ENCODE results near the gene TSHZ2. TPM values are rescaled to one million over a fixed set of nuclear protein-coding genes. Genes with fewer than 3 reads are reported as not detected.

TSHZ2 gene
- total RNA-seq, 1 donor from 2014 or later: 9.9 TPM

DNA sequence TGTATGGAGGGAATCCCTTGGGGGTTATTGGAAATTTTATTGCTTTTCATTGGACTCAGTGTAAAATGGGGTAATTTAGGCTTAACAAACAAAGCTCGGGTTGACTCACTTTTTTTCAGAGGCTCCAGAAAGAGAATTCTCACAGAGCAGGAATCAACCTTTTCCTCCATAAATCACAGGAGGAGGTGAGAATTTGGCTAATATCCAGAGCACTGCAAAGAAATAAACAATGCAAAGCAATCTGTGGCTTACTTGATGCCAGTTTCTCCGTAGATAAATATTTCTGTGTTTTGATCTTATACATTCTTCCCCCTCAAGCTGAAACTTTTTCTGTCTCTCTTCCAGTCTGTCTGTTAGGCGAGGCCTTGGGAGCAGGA, 176.6 kb downstream of the TSHZ2 start:
- no peak overlapping the region for H3K9ac ChIP-seq (ENCODE audit: low read depth in 1 of 3, low read length in 3 of 3)
- no peaks in the 10 kb centered on the region for H3K36me3 ChIP-seq (ENCODE audit: control insufficient read depth in 3 of 3, insufficient read depth in 3 of 3, low read length in 3 of 3)
- no peak overlapping the region for H3K27ac ChIP-seq (ENCODE audit: low read depth, low read length)
- peaks cover 0 to 11% (median 0%) of the 10 kb centered on the region in 3 donors for H3K4me1 ChIP-seq (ENCODE audit: control insufficient read depth in 3 of 3, insufficient read depth in 3 of 3, low read length in 3 of 3)
- no peaks in the 10 kb centered on the region for H3K9me3 ChIP-seq (ENCODE audit: control insufficient read depth in 3 of 3, low read length in 3 of 3)
- no peak overlapping the region for H3K4me3 ChIP-seq (ENCODE audit: low read length in 3 of 3)
- no peaks in the 10 kb centered on the region for H3K27me3 ChIP-seq (ENCODE audit: control insufficient read depth in 3 of 3, insufficient read depth in 3 of 3, low read length in 3 of 3)

DNA sequence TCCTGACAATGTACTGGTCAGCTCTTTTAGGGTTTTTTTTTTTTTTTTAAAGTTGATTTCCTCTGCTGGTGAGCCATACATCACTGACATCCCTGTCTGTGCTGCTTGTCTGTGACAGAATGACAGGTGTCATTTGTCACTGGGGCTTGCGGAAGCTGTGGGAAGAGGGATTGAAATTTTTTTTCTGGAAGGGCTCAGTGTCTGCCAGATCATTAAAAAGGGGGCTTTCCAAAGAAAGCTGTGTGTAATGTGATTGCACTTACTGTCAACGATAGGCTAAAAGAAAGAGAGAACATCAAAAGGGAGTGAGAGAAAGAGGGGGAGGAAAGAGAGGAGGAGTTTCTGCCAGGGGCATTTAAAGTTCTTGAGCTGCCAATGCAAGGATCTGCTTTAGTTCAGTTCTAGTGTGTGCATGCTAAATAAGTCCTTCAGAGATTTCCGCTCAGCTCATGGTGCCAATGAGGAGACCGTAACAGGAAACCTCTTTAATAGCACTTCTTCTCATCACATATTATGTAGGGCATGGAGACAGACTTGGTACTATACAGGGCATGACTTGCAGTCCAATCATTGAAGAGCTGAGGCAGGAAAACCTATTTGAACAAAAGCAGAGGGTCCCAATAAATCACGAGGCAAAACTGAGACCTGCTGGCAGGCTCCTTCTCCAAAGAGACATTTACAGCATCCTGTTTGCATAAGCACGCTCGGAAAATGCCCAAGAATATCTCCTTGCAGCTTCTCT, 177.2 kb downstream of the TSHZ2 start:
- H3K36me3 ChIP-seq (ENCODE audit: control insufficient read depth in 3 of 3, insufficient read depth in 3 of 3, low read length in 3 of 3): no peaks in the 10 kb centered on the region
- no peaks in the 10 kb centered on the region for H3K27me3 ChIP-seq (ENCODE audit: control insufficient read depth in 3 of 3, insufficient read depth in 3 of 3, low read length in 3 of 3)
- no peak overlapping the region for H3K9ac ChIP-seq (ENCODE audit: low read depth in 1 of 3, low read length in 3 of 3)
- peak overlapping the region in 1 of 3 donors; percentile 19 for H3K4me3 ChIP-seq (ENCODE audit: low read length in 3 of 3)
- H3K4me1 ChIP-seq (ENCODE audit: control insufficient read depth in 3 of 3, insufficient read depth in 3 of 3, low read length in 3 of 3): peaks cover 0 to 11% (median 0%) of the 10 kb centered on the region in 3 donors
- H3K27ac ChIP-seq (ENCODE audit: low read depth, low read length): no peak overlapping the region
- H3K9me3 ChIP-seq (ENCODE audit: control insufficient read depth in 3 of 3, low read length in 3 of 3): no peaks in the 10 kb centered on the region

DNA sequence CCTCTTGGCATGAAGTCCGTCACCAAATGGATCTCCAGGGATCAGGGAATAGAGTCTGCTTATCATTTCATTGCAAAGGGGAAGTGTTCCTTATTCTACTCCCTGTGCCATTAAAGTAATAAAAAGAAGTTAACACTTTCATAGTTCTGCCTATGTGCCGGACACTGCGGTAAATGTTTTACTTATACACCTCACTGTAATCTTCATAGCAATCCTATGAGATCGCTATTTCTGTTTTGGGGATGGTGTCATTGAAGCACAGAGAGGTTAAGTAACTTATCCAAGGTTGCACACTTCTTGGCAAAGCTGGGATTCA, 177.7 kb downstream of the TSHZ2 start:
- no peaks in the 10 kb centered on the region for H3K27me3 ChIP-seq (ENCODE audit: control insufficient read depth in 3 of 3, insufficient read depth in 3 of 3, low read length in 3 of 3)
- no peaks in the 10 kb centered on the region for H3K36me3 ChIP-seq (ENCODE audit: control insufficient read depth in 3 of 3, insufficient read depth in 3 of 3, low read length in 3 of 3)
- no peak overlapping the region for H3K4me3 ChIP-seq (ENCODE audit: low read length in 3 of 3)
- H3K9ac ChIP-seq (ENCODE audit: low read depth in 1 of 3, low read length in 3 of 3): no peak overlapping the region
- H3K9me3 ChIP-seq (ENCODE audit: control insufficient read depth in 3 of 3, low read length in 3 of 3): no peaks in the 10 kb centered on the region
- no peak overlapping the region for H3K27ac ChIP-seq (ENCODE audit: low read depth, low read length)
- peaks cover 0 to 11% (median 0%) of the 10 kb centered on the region in 3 donors for H3K4me1 ChIP-seq (ENCODE audit: control insufficient read depth in 3 of 3, insufficient read depth in 3 of 3, low read length in 3 of 3)

DNA sequence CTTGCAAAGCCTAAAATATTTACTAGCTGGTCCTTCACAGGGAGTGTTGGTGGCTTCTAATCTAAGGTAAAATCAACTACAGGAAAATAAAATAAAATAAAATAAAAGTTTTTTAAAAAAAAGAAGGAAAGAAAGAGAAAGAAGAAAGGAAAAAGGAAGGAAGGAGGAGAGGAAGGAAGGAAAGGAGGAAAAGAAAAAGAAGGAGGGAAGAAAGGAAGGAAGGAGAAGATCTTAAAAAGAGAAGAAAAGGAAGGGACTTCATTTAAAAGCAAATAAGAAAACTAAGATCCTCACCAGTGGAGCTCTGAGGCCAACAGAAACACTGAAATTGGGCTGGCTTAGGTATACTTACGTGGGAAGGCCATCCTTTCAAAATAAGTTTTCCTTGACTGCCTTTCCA, 178.4 kb downstream of the TSHZ2 start:
- H3K36me3 ChIP-seq (ENCODE audit: control insufficient read depth in 3 of 3, insufficient read depth in 3 of 3, low read length in 3 of 3): no peaks in the 10 kb centered on the region
- no peaks in the 10 kb centered on the region for H3K9me3 ChIP-seq (ENCODE audit: control insufficient read depth in 3 of 3, low read length in 3 of 3)
- H3K27me3 ChIP-seq (ENCODE audit: control insufficient read depth in 3 of 3, insufficient read depth in 3 of 3, low read length in 3 of 3): no peaks in the 10 kb centered on the region
- no peak overlapping the region for H3K9ac ChIP-seq (ENCODE audit: low read depth in 1 of 3, low read length in 3 of 3)
- peaks cover 0 to 11% (median 0%) of the 10 kb centered on the region in 3 donors for H3K4me1 ChIP-seq (ENCODE audit: control insufficient read depth in 3 of 3, insufficient read depth in 3 of 3, low read length in 3 of 3)
- no peak overlapping the region for H3K27ac ChIP-seq (ENCODE audit: low read depth, low read length)
- no peak overlapping the region for H3K4me3 ChIP-seq (ENCODE audit: low read length in 3 of 3)

DNA sequence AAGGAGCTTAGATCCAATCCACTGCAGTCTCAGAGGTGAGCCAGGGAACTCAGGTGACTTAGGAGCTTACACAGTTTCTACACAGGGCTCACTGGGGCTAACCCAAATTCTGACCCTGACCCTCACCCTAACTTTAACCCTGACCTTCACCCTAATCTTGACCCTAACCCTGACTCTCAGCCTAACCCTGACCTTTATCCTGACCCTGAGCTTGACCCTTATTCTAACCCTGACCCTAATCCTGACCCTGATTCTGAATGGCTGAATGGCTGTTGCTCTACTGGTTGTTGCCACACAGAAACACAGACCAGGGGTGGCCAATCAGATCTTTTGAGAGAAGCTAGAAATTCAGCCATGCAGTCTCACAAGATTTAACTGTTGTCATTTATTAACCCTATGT, 180.1 kb downstream of the TSHZ2 start:
- H3K9me3 ChIP-seq (ENCODE audit: control insufficient read depth in 3 of 3, low read length in 3 of 3): no peaks in the 10 kb centered on the region
- H3K9ac ChIP-seq (ENCODE audit: low read depth in 1 of 3, low read length in 3 of 3): no peak overlapping the region
- H3K36me3 ChIP-seq (ENCODE audit: control insufficient read depth in 3 of 3, insufficient read depth in 3 of 3, low read length in 3 of 3): no peaks in the 10 kb centered on the region
- H3K4me3 ChIP-seq (ENCODE audit: low read length in 3 of 3): no peak overlapping the region
- no peaks in the 10 kb centered on the region for H3K27me3 ChIP-seq (ENCODE audit: control insufficient read depth in 3 of 3, insufficient read depth in 3 of 3, low read length in 3 of 3)
- H3K4me1 ChIP-seq (ENCODE audit: control insufficient read depth in 3 of 3, insufficient read depth in 3 of 3, low read length in 3 of 3): peaks cover 0 to 11% (median 0%) of the 10 kb centered on the region in 3 donors
- no peak overlapping the region for H3K27ac ChIP-seq (ENCODE audit: low read depth, low read length)

DNA sequence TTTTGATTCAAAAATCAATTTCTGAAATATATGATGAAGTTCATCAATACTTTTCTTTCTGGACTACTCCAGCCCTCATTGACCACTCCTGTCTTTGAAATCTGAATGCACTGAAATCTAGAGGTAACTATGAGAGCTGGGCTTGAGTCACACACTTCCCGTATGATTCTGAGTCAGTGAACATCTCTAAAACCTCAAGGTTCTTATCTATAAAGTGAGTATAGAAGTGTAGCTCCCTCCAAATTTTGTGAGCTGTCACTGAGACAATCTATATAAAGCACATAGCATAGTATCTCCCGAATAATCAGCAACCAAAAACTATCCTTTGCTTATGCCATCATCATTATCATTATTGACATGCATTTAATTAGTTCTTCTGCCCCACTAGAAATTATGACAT, 182.4 kb downstream of the TSHZ2 start:
- H3K27ac ChIP-seq (ENCODE audit: low read depth, low read length): no peak overlapping the region
- H3K27me3 ChIP-seq (ENCODE audit: control insufficient read depth in 3 of 3, insufficient read depth in 3 of 3, low read length in 3 of 3): no peaks in the 10 kb centered on the region
- H3K9ac ChIP-seq (ENCODE audit: low read depth in 1 of 3, low read length in 3 of 3): no peak overlapping the region
- H3K4me3 ChIP-seq (ENCODE audit: low read length in 3 of 3): no peak overlapping the region
- peaks cover 0 to under 1% (median 0%) of the 10 kb centered on the region in 3 donors for H3K4me1 ChIP-seq (ENCODE audit: control insufficient read depth in 3 of 3, insufficient read depth in 3 of 3, low read length in 3 of 3)
- H3K36me3 ChIP-seq (ENCODE audit: control insufficient read depth in 3 of 3, insufficient read depth in 3 of 3, low read length in 3 of 3): no peaks in the 10 kb centered on the region
- no peaks in the 10 kb centered on the region for H3K9me3 ChIP-seq (ENCODE audit: control insufficient read depth in 3 of 3, low read length in 3 of 3)

DNA sequence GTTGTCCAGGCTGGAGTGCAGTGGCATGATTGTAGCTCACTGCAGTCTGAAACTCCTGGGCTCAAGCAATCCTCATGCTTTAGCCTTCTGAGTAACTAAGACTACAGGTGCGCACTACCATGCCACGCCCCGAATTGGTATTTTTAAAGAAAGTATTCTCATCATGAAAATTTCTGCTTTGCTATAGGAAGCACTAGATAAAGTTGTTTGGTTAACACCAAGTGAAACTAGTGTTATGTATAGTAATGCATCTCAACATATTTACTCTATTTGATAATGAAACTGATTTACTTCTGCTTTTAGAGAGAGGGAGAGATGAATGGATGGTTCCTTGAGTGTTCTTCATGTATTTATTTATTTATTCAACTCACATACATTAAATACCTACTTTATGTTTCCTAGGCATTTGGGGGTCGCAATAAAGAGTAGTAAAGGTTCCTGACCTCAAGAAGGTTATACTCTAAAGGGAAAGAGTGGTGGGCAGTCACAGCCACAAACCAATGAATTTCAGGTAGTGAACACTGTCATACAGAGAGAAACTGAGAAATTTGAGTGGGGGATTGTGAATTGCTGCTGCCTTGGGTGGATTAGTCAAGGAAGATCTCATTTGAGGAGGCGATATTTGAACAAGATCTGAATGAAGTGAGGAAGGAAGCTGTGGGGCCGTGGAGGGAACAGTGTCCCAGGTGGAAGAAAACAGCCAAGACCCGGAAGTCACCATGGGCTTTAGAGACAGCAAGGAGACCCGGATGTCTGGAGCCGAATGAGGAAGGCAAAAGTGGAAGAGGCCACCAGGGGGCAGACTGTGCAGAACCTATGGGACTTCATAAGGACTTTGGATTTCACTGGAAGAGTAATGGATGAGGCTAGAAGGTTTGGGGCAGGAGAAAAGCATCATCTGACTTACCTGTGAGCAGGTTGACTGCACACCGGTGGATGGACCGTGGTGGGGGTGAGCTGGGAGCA, 185.6 kb downstream of the TSHZ2 start:
- Histone ChIP-seq H3K36me3 (ENCODE audit: control insufficient read depth in 3 of 3, insufficient read depth in 3 of 3, low read length in 3 of 3) (no peaks in the 10 kb centered on the region), H3K27me3 (ENCODE audit: control insufficient read depth in 3 of 3, insufficient read depth in 3 of 3, low read length in 3 of 3) (no peaks in the 10 kb centered on the region), H3K9ac (ENCODE audit: low read depth in 1 of 3, low read length in 3 of 3) (no peak overlapping the region), H3K27ac (ENCODE audit: low read depth, low read length) (no peak overlapping the region), H3K4me1 (ENCODE audit: control insufficient read depth in 3 of 3, insufficient read depth in 3 of 3, low read length in 3 of 3) (peaks cover 0 to 4% (median 0%) of the 10 kb centered on the region in 3 donors), H3K9me3 (ENCODE audit: control insufficient read depth in 3 of 3, low read length in 3 of 3) (no peaks in the 10 kb centered on the region), H3K4me3 (ENCODE audit: low read length in 3 of 3) (no peak overlapping the region)

DNA sequence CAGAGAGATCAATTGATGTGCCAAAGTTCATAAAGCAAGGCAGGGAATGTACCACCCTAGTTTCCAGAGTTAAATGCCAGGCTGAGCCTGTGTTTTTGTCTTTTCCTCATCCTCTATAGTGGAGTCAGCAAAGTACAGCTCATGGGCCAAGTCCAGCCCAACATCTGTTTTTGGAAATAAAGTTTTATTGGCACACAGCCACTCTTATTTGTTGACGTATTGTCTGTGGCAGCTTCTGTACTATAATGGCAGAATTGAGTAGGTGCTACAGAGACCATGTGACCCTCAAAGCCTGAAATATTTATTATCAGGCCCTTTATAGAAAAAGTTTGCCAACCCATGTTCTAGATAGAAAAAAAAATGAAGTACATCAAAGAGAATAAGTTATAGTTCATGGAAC, 187.0 kb downstream of the TSHZ2 start:
- peaks cover 0 to 4% (median 0%) of the 10 kb centered on the region in 3 donors for H3K4me1 ChIP-seq (ENCODE audit: control insufficient read depth in 3 of 3, insufficient read depth in 3 of 3, low read length in 3 of 3)
- no peaks in the 10 kb centered on the region for H3K9me3 ChIP-seq (ENCODE audit: control insufficient read depth in 3 of 3, low read length in 3 of 3)
- no peaks in the 10 kb centered on the region for H3K36me3 ChIP-seq (ENCODE audit: control insufficient read depth in 3 of 3, insufficient read depth in 3 of 3, low read length in 3 of 3)
- no peak overlapping the region for H3K27ac ChIP-seq (ENCODE audit: low read depth, low read length)
- H3K27me3 ChIP-seq (ENCODE audit: control insufficient read depth in 3 of 3, insufficient read depth in 3 of 3, low read length in 3 of 3): no peaks in the 10 kb centered on the region
- no peak overlapping the region for H3K9ac ChIP-seq (ENCODE audit: low read depth in 1 of 3, low read length in 3 of 3)
- no peak overlapping the region for H3K4me3 ChIP-seq (ENCODE audit: low read length in 3 of 3)

DNA sequence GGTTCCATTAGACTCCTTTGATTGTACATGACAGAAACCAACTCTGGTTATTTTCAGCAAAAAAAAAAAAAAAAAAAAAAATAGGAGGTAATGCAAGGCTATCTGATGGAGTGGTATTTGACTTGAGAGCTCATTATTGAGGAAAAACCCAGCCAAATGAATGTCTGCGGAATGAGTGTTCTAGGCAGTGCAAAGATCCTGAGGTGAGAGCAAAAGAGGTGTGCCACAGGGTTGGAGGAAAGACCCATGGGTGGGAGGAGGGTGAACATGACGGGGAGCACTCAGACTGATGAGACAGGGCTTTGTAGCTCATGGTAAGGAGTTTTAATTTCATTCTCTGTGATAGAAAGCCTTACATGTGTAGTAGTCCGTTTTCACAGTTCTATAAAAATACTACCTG, 188.9 kb downstream of the TSHZ2 start:
- Histone ChIP-seq H3K4me3 (ENCODE audit: low read length in 3 of 3) (no peak overlapping the region), H3K36me3 (ENCODE audit: control insufficient read depth in 3 of 3, insufficient read depth in 3 of 3, low read length in 3 of 3) (no peaks in the 10 kb centered on the region), H3K4me1 (ENCODE audit: control insufficient read depth in 3 of 3, insufficient read depth in 3 of 3, low read length in 3 of 3) (peaks cover 0 to 4% (median 0%) of the 10 kb centered on the region in 3 donors), H3K9me3 (ENCODE audit: control insufficient read depth in 3 of 3, low read length in 3 of 3) (no peaks in the 10 kb centered on the region), H3K27me3 (ENCODE audit: control insufficient read depth in 3 of 3, insufficient read depth in 3 of 3, low read length in 3 of 3) (no peaks in the 10 kb centered on the region), H3K9ac (ENCODE audit: low read depth in 1 of 3, low read length in 3 of 3) (no peak overlapping the region), H3K27ac (ENCODE audit: low read depth, low read length) (no peak overlapping the region)

DNA sequence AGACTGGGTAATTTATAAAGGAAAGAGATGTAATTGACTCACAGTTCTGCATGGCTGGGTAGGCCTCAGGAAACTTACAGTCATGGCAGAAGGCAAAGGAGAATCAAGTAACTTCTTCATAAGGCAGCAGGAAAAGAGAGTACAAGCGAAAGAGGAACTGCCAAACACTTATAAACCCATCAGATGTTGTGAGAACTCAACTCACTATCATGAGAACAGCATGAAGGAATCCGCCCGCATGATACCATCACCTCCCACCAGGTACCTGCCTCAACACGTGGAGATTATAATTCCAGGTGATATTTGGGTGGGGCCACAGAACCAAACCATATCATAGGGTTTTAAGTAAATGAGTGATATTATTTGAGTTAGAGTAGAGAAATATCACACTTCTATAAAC, 189.3 kb downstream of the TSHZ2 start:
- no peak overlapping the region for H3K4me3 ChIP-seq (ENCODE audit: low read length in 3 of 3)
- H3K36me3 ChIP-seq (ENCODE audit: control insufficient read depth in 3 of 3, insufficient read depth in 3 of 3, low read length in 3 of 3): no peaks in the 10 kb centered on the region
- H3K4me1 ChIP-seq (ENCODE audit: control insufficient read depth in 3 of 3, insufficient read depth in 3 of 3, low read length in 3 of 3): peaks cover 0 to 4% (median 0%) of the 10 kb centered on the region in 3 donors
- no peaks in the 10 kb centered on the region for H3K9me3 ChIP-seq (ENCODE audit: control insufficient read depth in 3 of 3, low read length in 3 of 3)
- H3K27me3 ChIP-seq (ENCODE audit: control insufficient read depth in 3 of 3, insufficient read depth in 3 of 3, low read length in 3 of 3): no peaks in the 10 kb centered on the region
- no peak overlapping the region for H3K27ac ChIP-seq (ENCODE audit: low read depth, low read length)
- H3K9ac ChIP-seq (ENCODE audit: low read depth in 1 of 3, low read length in 3 of 3): no peak overlapping the region

All from skeletal muscle tissue (tissue), 4 donors.